MM.1S (cell line): ENCODE measurements around the gene OXCT1.

Experiments
- CTCF ChIP-seq: fragments of 300-600 bp; sonication (generic); IDR thresholded peaks from 2 replicates; pipeline ENCODE4 v1.5.1; 2016; ENCODE audit warnings: antibody characterized with exemption, low read length, mixed read lengths
- EZH2 ChIP-seq: fragments of 300-600 bp; sonication (generic); optimal IDR thresholded peaks from 2 replicates; pipeline ENCODE3; 2017; ENCODE audit warnings: low read depth, mild to moderate bottlenecking, antibody characterized with exemption, low read length, mixed read lengths
- EZH2phosphoT487 ChIP-seq: fragments of 300-600 bp; sonication (generic); IDR thresholded peaks from 2 replicates; pipeline ENCODE4 v1.6.1; 2018; ENCODE audit warnings: antibody characterized with exemption, low read length

- no peak for TF ChIP-seq CTCF
- TF ChIP-seq EZH2phosphoT487 = no peak
- TF ChIP-seq EZH2 = no peak
Measured at GRCh38 chr5:41835645-41836044, 34.6 kb downstream of the OXCT1 start.
